ENCODE data around the gene PRICKLE2. TPM values are rescaled to one million over a fixed set of nuclear protein-coding genes. Genes with fewer than 3 reads are reported as not detected.

The PRICKLE2 gene
- total and polyA plus RNA-seq, 2 experiments from 2014 or later: 8.5 to 30.3 TPM

GRCh38 chr3:64082961-64083541 lies 142.2 kb downstream of the PRICKLE2 start:
- H3K4me2 ChIP-seq: no peak overlapping the region
- H3K27me3 ChIP-seq: no peaks in the 10 kb centered on the region
- H3K27ac ChIP-seq: no peak overlapping the region
- 75% methylated on average over 7 of the region's 7 CpGs for WGBS (ENCODE audit: low lambda C conversion rate, missing lambda C conversion rate)
- no peaks in the 10 kb centered on the region for H3K79me2 ChIP-seq
- peaks cover 3% of the 10 kb centered on the region for H3K4me1 ChIP-seq (ENCODE audit: insufficient read depth)
- no peak overlapping the region for H2AFZ ChIP-seq
- no peaks in the 10 kb centered on the region for H3K9me2 ChIP-seq (replicated peaks; ENCODE audit: insufficient read depth)
- TF ChIP-seq EZH2phosphoT487 (IDR thresholded peaks at IDR 0.05; ENCODE audit: low read depth, severe bottlenecking, unreplicated experiment) (no peak), EZH2 (IDR thresholded peaks at IDR 0.05; ENCODE audit: borderline replicate concordance) (no peak)
- TF ChIP-seq, protein P1, sequence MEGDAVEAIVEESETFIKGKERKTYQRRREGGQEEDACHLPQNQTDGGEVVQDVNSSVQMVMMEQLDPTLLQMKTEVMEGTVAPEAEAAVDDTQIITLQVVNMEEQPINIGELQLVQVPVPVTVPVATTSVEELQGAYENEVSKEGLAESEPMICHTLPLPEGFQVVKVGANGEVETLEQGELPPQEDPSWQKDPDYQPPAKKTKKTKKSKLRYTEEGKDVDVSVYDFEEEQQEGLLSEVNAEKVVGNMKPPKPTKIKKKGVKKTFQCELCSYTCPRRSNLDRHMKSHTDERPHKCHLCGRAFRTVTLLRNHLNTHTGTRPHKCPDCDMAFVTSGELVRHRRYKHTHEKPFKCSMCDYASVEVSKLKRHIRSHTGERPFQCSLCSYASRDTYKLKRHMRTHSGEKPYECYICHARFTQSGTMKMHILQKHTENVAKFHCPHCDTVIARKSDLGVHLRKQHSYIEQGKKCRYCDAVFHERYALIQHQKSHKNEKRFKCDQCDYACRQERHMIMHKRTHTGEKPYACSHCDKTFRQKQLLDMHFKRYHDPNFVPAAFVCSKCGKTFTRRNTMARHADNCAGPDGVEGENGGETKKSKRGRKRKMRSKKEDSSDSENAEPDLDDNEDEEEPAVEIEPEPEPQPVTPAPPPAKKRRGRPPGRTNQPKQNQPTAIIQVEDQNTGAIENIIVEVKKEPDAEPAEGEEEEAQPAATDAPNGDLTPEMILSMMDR (IDR thresholded peaks at IDR 0.05; ENCODE audit: poor library complexity): no peak
- no peaks in the 10 kb centered on the region for H3K9me3 ChIP-seq (ENCODE audit: low read depth)
- H3K36me3 ChIP-seq (replicated peaks; ENCODE audit: insufficient read depth, low read depth): no peaks in the 10 kb centered on the region
- no peak overlapping the region for H3K4me3 ChIP-seq
- no peak for DNase-seq (ENCODE audit: low spot score)
- H4K20me1 ChIP-seq (ENCODE audit: insufficient read depth, poor library complexity, severe bottlenecking): no peaks in the 10 kb centered on the region

DNA sequence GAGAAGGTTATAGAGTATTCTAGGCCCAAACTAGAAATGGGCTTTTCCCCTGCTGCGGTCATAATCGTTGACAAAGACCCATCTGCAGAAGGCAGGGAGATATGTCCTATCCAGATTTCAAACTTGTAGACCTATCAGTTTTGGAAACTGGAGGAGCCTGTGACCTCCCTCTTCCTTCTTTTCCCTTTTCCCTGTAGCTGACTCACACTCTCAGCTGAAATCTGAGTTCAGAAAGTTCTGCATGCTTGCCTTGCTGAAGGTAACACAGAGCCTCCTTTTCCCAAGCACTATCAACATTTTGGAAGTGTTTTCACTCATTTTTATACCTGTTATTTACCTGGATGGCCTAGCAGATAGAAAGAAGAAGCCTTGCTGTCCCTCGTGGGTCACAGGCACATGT lies 142.9 kb downstream of the PRICKLE2 start:
- no peak overlapping the region for H2AFZ ChIP-seq
- H3K4me2 ChIP-seq: no peak overlapping the region
- H3K9me3 ChIP-seq (ENCODE audit: low read depth): no peaks in the 10 kb centered on the region
- 81% methylated on average over 3 of the region's 3 CpGs for WGBS (ENCODE audit: low lambda C conversion rate, missing lambda C conversion rate)
- no peaks in the 10 kb centered on the region for H3K36me3 ChIP-seq (replicated peaks; ENCODE audit: insufficient read depth, low read depth)
- no peaks in the 10 kb centered on the region for H3K9me2 ChIP-seq (replicated peaks; ENCODE audit: insufficient read depth)
- TF ChIP-seq, protein P1 (IDR thresholded peaks at IDR 0.05; ENCODE audit: poor library complexity): no peak
- no peak for TF ChIP-seq EZH2phosphoT487 (IDR thresholded peaks at IDR 0.05; ENCODE audit: low read depth, severe bottlenecking, unreplicated experiment)
- no peak for TF ChIP-seq EZH2 (IDR thresholded peaks at IDR 0.05; ENCODE audit: borderline replicate concordance)
- H3K27me3 ChIP-seq: no peaks in the 10 kb centered on the region
- DNase-seq (ENCODE audit: low spot score): no peak
- H3K4me1 ChIP-seq (ENCODE audit: insufficient read depth): no peaks in the 10 kb centered on the region
- H3K27ac ChIP-seq: no peak overlapping the region
- H4K20me1 ChIP-seq (ENCODE audit: insufficient read depth, poor library complexity, severe bottlenecking): no peaks in the 10 kb centered on the region
- H3K4me3 ChIP-seq: no peak overlapping the region
- no peaks in the 10 kb centered on the region for H3K79me2 ChIP-seq

DNA sequence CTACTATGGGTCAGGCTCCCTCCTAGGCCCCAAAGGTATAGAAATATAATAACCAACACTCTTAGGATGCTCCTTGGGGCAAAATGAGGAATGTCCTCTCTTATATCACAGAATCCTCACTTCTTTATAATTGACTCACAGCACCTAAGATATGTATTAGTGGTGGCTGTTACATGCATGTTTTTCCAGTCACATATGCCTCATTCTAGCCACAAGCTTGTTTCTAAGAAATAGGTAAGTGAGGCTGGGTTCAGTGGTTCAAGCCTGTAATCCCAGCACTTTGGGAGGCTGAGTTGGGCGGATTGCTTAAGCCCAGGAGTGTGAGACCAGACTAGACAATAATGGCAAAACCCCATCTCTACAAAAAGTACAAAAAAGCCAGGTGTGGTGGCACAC lies 144.0 kb downstream of the PRICKLE2 start:
- H3K27me3 ChIP-seq: no peaks in the 10 kb centered on the region
- no peaks in the 10 kb centered on the region for H3K9me3 ChIP-seq (ENCODE audit: low read depth)
- H3K4me1 ChIP-seq (ENCODE audit: insufficient read depth): no peaks in the 10 kb centered on the region
- H3K27ac ChIP-seq: no peak overlapping the region
- H3K4me3 ChIP-seq: no peak overlapping the region
- 94% methylated on average over 1 of the region's 1 CpG for WGBS (ENCODE audit: low lambda C conversion rate, missing lambda C conversion rate)
- H3K36me3 ChIP-seq (replicated peaks; ENCODE audit: insufficient read depth, low read depth): no peaks in the 10 kb centered on the region
- no peaks in the 10 kb centered on the region for H4K20me1 ChIP-seq (ENCODE audit: insufficient read depth, poor library complexity, severe bottlenecking)
- no peaks in the 10 kb centered on the region for H3K9me2 ChIP-seq (replicated peaks; ENCODE audit: insufficient read depth)
- H3K4me2 ChIP-seq: no peak overlapping the region
- no peak overlapping the region for H2AFZ ChIP-seq
- no peak for DNase-seq (ENCODE audit: low spot score)
- TF ChIP-seq, protein P1 (IDR thresholded peaks at IDR 0.05; ENCODE audit: poor library complexity): no peak
- TF ChIP-seq EZH2phosphoT487 (IDR thresholded peaks at IDR 0.05; ENCODE audit: low read depth, severe bottlenecking, unreplicated experiment) (no peak), EZH2 (IDR thresholded peaks at IDR 0.05; ENCODE audit: borderline replicate concordance) (no peak)
- H3K79me2 ChIP-seq: no peaks in the 10 kb centered on the region

All from hepatocyte (in vitro differentiated cells).